C4-2B (cell line): ENCODE results near the gene SVIP.

Experiments
- CTCF ChIP-seq: fragments of 450-650 bp; conservative IDR thresholded peaks from 2 replicates; pipeline ENCODE4 v1.5.1; 2017; ENCODE audit warnings: mild to moderate bottlenecking
- ZFX ChIP-seq: fragments of 450-650 bp; IDR thresholded peaks from 2 replicates; pipeline ENCODE4 v1.6.1; 2017

GRCh38 chr11:22775248-22775647, 54.4 kb downstream of the SVIP start:
- TF ChIP-seq CTCF (no peak), ZFX (no peak)
